OCI-LY1 (cell line): ENCODE data around the gene HPS4.

Experiments
- EZH2 ChIP-seq: fragments of 200-600 bp; sonication (generic), shearing (Covaris generic); IDR thresholded peaks from 2 replicates; pipeline ENCODE4 v1.8.0; 2017; ENCODE audit warnings: borderline replicate concordance, mixed run types, mild to moderate bottlenecking, antibody characterized with exemption, low read length, moderate library complexity, mixed read lengths
- TF ChIP-seq, protein P1 (sequence below): fragments of 200-600 bp; sonication (generic), shearing (Covaris generic); IDR thresholded peaks from 2 replicates; pipeline ENCODE4 v1.5.1; 2017; ENCODE audit warnings: mild to moderate bottlenecking, antibody characterized with exemption, low read length, moderate library complexity, mixed read lengths

DNA sequence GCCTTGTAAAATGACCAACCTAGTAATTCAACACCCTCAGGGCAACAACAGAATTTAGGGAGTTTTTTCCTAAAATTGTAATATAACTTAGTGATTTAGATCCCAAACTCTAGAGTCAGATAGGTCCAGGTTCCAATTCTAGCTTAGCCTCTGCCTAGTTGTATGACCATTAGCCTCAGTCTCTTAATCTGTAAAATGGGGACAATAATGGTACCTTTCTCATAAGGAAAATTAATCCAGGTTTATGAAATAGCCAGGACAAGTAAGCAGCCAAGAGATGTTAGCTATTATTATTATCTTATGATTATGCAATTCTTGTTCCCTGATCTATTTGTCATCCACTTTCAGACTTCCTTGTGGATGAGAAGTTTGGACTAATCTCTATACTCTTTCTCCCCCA lies 24.6 kb upstream of the HPS4 start:
- TF ChIP-seq, protein P1, sequence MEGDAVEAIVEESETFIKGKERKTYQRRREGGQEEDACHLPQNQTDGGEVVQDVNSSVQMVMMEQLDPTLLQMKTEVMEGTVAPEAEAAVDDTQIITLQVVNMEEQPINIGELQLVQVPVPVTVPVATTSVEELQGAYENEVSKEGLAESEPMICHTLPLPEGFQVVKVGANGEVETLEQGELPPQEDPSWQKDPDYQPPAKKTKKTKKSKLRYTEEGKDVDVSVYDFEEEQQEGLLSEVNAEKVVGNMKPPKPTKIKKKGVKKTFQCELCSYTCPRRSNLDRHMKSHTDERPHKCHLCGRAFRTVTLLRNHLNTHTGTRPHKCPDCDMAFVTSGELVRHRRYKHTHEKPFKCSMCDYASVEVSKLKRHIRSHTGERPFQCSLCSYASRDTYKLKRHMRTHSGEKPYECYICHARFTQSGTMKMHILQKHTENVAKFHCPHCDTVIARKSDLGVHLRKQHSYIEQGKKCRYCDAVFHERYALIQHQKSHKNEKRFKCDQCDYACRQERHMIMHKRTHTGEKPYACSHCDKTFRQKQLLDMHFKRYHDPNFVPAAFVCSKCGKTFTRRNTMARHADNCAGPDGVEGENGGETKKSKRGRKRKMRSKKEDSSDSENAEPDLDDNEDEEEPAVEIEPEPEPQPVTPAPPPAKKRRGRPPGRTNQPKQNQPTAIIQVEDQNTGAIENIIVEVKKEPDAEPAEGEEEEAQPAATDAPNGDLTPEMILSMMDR, result no peak
- no peak for TF ChIP-seq EZH2
